Mucosa of rectum (tissue), 2 donors: ENCODE results near the gene CCDC152.

Experiments
- H3K27ac ChIP-seq, 2 donors: one replicate each; pipeline ENCODE4 v1.7.0; 2013; ENCODE audit warnings: inconsistent platforms in 2 of 2, low read depth in 2 of 2, low read length in 2 of 2
- H3K27me3 ChIP-seq, 2 donors: one replicate each; pipeline ENCODE4 v1.7.0; 2013; ENCODE audit warnings: low read length in 2 of 2; ENCODE audit not compliant: control insufficient read depth in 2 of 2, insufficient read depth in 2 of 2
- H3K36me3 ChIP-seq, 2 donors: one replicate each; pipeline ENCODE4 v1.7.0; 2013; ENCODE audit warnings: low read length in 2 of 2; ENCODE audit not compliant: control insufficient read depth in 2 of 2, insufficient read depth in 2 of 2
- H3K4me1 ChIP-seq, 2 donors: one replicate each; pipeline ENCODE4 v1.7.0; 2013; ENCODE audit warnings: low read length in 2 of 2, mild to moderate bottlenecking in 1 of 2; ENCODE audit not compliant: control insufficient read depth in 2 of 2, insufficient read depth in 2 of 2
- H3K4me3 ChIP-seq, 2 donors: one replicate each; pipeline ENCODE4 v1.7.0; 2013; ENCODE audit warnings: low read length in 2 of 2
- H3K9ac ChIP-seq, 2 donors: one replicate each; pipeline ENCODE4 v1.7.0; 2013; ENCODE audit warnings: low read length in 2 of 2, low read depth in 1 of 2, mild to moderate bottlenecking in 1 of 2
- H3K9me3 ChIP-seq, 2 donors: one replicate each; pipeline ENCODE4 v1.7.0; 2013; ENCODE audit warnings: low read length in 2 of 2; ENCODE audit not compliant: control insufficient read depth in 2 of 2
- donor health status: healthy.
- donor health status: Normal muscosa, but diverticular disease.

CCDC152 gene

DNA sequence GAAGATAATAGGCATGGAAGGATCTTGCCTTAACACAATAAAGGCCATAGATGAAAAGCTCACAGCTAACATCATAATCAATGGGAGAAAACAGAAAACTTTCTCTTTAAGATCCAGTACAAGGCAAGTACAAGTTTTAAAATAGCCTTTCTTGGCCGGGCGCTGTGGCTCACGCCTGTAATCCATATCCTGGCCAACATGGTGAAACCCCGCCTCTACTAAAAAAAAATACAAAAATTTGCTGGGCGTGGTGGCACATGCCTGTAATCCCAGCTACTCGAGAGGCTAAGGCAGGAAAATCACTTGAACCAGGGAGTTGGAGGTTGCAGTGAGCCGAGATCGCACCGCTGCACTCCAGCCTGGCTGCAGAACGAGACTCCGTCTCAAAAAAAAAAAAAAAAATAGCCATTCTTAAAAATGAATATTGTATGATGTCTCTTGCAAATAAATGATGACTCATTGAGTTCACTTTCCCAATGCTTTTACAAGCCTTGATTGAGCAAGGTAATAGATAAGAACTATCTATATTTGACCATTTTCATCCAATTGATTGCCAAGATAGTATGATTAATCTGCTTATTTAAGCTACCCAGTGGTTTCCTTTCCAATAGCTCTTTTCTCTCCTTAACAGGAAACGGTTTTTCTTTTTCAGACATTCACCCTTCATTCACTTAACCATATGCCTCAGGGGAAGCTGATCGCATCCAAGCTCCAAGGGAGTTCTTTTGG lies 15.8 kb downstream of the CCDC152 start:
- Histone ChIP-seq H3K4me3 (no peak overlapping the region), H3K9ac (no peak overlapping the region), H3K4me1 (no peaks in the 10 kb centered on the region), H3K27me3 (no peaks in the 10 kb centered on the region), H3K36me3 (no peaks in the 10 kb centered on the region), H3K27ac (no peak overlapping the region), H3K9me3 (no peaks in the 10 kb centered on the region)

DNA sequence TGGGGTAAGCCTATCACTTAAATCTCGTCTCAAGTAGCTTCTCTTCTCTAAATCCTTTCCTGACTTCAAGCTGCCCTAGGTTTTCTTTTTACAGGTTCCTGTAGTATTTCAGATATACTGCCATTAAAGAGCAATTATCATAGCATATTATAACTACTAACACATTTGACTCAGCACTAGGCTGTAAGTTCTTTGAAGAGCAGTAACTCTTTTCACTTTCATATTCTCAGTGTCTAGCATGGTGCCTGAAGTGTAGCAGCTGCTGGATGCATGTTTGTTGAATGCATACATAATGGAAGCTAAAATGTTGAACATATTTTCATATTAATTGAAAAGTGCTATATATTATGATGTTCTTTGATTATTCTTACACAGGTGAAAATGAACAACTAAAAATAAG lies 22.5 kb downstream of the CCDC152 start:
- no peaks in the 10 kb centered on the region for H3K27me3 ChIP-seq
- H3K9ac ChIP-seq: no peak overlapping the region
- H3K4me3 ChIP-seq: no peak overlapping the region
- H3K36me3 ChIP-seq: no peaks in the 10 kb centered on the region
- H3K4me1 ChIP-seq: no peaks in the 10 kb centered on the region
- no peak overlapping the region for H3K27ac ChIP-seq
- no peaks in the 10 kb centered on the region for H3K9me3 ChIP-seq

DNA sequence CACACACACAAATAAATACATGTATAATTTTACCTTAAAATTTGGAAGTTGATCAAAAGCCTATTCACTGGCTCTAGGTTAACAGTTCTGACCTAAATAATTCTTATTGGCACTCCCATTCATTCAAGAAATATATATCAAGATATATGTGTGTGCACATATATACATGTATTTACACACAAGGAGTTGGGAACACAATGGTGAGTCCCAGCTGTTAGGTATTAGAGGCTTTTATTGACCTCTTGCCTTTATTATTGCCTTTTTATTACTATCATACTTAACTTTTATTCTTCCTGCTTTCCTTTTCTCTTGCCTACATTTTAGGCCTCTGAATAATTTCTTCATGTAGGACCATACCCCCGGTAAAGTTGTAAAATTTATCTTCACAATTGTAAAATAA lies 25.0 kb downstream of the CCDC152 start:
- H3K4me3 ChIP-seq: no peak overlapping the region
- no peak overlapping the region for H3K27ac ChIP-seq
- no peaks in the 10 kb centered on the region for H3K36me3 ChIP-seq
- no peaks in the 10 kb centered on the region for H3K4me1 ChIP-seq
- H3K27me3 ChIP-seq: no peaks in the 10 kb centered on the region
- H3K9me3 ChIP-seq: peaks cover 4 to 5% of the 10 kb centered on the region in 2 donors
- H3K9ac ChIP-seq: no peak overlapping the region

DNA sequence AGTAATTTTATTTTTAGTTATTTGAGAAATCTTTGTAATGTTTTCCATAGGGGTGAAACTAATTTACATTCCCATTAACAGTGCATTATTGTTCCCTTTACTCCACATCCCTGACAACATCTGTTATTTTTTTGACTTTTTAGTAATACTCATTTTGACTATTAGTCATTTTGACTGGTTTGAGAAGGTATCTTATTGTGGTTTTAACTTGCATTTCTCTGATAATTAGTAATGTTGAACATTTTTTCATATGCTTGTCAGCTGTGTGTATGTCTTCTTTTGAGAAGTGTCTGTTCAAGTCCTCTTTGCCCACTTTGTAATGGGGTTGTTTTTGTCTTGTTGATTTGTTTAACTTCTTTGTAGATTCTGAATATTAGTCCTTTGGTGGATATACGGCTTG lies 27.5 kb downstream of the CCDC152 start:
- Histone ChIP-seq H3K4me3 (no peak overlapping the region), H3K9ac (no peak overlapping the region), H3K27ac (no peak overlapping the region), H3K9me3 (peaks cover 5 to 7% of the 10 kb centered on the region in 2 donors), H3K36me3 (no peaks in the 10 kb centered on the region), H3K4me1 (no peaks in the 10 kb centered on the region), H3K27me3 (no peaks in the 10 kb centered on the region)

DNA sequence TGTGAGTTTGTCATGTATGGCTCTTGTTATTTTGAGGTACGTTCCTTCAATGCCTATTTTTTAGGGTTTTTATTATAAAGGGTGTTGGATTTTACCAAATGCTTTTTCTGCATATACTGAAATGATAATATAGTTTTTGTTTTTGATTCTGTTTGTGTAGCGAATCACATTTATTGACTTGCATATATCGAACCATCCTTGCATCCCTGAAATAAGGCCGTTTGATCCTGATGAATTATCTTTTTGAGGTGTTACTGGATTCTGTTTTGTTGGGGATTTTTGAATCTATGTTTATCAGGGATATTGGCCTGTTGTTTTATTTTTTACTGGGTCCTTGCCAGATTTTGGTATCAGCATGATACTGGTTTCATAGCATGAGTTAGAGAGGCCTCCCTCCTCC lies 29.1 kb downstream of the CCDC152 start:
- H3K27ac ChIP-seq: no peak overlapping the region
- no peaks in the 10 kb centered on the region for H3K36me3 ChIP-seq
- H3K4me1 ChIP-seq: no peaks in the 10 kb centered on the region
- H3K4me3 ChIP-seq: no peak overlapping the region
- H3K9ac ChIP-seq: no peak overlapping the region
- no peaks in the 10 kb centered on the region for H3K27me3 ChIP-seq
- peaks cover 5 to 7% of the 10 kb centered on the region in 2 donors for H3K9me3 ChIP-seq

DNA sequence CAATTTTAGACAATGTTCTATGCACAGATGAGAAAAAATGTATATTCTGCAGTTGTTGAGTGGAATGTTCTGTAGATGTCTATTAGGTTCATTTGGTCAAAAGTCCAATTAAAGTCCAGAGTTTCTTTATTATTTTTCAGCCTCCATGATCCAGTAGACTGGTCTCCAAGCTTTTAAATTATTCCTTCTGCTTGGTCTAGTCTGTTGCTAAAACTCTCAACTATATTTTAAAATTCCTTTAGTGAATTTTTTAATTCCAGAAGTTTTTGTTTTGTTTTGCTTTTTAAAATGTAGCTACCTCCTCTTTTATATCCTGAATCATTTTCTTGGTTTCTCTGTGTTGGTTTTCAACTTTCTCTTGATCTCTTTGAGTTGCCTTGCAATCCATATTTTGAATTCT lies 30.5 kb downstream of the CCDC152 start:
- H3K4me1 ChIP-seq: no peaks in the 10 kb centered on the region
- no peak overlapping the region for H3K9ac ChIP-seq
- H3K27me3 ChIP-seq: no peaks in the 10 kb centered on the region
- no peaks in the 10 kb centered on the region for H3K36me3 ChIP-seq
- no peak overlapping the region for H3K27ac ChIP-seq
- no peak overlapping the region for H3K4me3 ChIP-seq
- H3K9me3 ChIP-seq: peaks cover 5 to 7% of the 10 kb centered on the region in 2 donors

DNA sequence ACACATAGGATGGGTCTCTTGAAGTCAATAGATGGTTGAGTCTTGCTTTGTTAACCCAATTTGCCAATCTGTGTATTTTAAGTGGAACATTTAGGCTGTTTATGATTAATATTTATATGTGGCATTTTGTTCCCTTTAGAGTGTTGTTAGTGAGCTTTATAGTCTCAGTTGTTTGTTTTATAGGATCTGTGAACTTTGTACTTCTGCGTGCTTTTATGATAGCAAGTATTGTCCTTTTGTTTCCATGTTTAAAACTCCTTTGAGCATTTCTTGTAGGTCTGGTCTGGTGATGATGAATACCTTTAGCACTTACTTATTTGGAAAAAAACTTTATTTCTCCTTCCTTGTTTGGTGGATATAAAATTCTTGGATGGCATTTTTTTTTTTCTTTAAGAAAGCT lies 31.2 kb downstream of the CCDC152 start:
- Histone ChIP-seq H3K4me1 (no peaks in the 10 kb centered on the region), H3K36me3 (no peaks in the 10 kb centered on the region), H3K9me3 (peaks cover 5 to 7% of the 10 kb centered on the region in 2 donors), H3K9ac (no peak overlapping the region), H3K27ac (no peak overlapping the region), H3K27me3 (no peaks in the 10 kb centered on the region), H3K4me3 (no peak overlapping the region)

DNA sequence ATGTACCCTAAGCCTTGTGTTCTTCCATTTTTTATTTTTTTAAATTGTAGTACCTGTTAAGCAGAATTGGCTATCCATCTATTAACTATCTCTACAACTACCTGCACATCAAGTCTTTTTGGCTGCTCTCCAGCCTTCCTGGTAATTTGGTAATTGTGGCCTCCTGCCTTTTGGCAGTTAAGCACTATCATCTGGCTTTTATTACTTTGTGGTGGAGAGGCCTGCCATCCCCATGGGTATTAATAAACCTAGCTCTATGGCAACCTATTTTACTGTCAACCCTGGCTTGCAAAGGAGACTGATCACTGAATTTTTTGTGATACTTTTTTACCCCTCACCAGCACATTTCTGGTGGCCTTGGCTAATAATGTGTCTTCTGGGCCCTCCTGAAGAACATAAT lies 34.5 kb downstream of the CCDC152 start:
- Histone ChIP-seq H3K4me1 (no peaks in the 10 kb centered on the region), H3K9ac (no peak overlapping the region), H3K27ac (no peak overlapping the region), H3K36me3 (no peaks in the 10 kb centered on the region), H3K27me3 (no peaks in the 10 kb centered on the region), H3K4me3 (no peak overlapping the region), H3K9me3 (peaks cover 2 to 9% of the 10 kb centered on the region in 2 donors)

DNA sequence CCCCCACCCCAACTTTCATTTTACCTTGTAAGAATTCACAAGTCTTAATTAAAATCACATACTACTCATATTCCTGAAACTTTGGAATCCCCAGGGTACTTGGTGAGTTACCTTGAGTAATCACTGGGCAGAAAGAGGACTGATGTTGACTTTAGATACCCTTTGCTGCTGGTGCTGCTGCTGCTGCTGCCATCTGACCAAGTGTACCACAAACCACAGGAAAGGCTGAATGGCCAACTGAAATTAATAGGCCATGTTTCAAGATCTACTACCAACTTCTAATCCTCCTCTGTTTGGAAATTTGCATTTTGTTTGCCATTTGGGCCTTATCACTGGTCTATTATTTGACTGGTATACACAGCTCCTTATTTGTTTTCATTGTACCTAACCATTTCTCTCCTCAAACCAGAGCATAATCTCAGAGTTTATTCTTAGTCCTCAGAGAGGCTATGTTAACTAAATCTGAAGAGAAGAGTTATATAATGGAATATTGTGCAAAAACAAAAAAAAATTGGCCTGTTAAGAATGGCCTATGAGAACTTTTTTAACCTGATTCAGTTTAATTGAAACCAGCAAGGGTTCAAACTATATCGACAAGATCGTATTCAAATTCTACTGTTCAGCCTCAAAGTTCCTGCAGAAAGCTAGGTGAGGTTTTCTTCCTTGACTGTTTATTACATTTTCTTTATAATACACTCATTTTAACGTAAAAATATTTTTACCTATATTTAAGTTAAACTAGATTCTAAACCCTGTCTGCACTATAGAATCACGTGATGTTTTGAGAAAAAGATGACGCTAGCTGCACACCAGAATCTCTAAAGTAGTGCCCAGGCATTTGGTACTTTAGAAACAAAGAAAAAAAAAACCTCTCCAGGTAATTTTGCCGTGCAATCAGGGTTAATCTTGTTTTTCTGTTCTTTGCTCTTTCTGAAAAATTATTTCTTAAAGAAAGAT lies 41.9 kb downstream of the CCDC152 start:
- Histone ChIP-seq H3K27me3 (no peaks in the 10 kb centered on the region), H3K9ac (no peak overlapping the region), H3K27ac (no peak overlapping the region), H3K4me1 (no peaks in the 10 kb centered on the region), H3K4me3 (no peak overlapping the region), H3K9me3 (peaks cover 0 to 2% of the 10 kb centered on the region in 2 donors), H3K36me3 (peaks cover 9 to 26% of the 10 kb centered on the region in 2 donors)

DNA sequence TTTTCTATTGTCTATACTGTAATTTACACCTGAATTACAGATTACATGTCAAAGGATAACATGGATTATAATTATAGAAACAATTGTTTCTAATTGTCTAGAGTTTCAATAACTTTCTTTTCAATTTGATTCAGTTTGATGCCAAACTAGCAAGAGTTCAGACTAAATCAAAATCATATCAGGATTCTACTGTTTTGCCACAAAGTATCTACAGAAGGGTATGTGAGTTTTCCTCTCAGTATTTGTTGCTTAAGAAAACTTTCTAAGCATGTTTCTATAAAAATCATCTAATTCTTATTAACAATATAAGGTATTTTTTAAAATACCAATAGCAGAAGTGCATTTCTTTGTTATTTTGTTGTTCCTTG lies 42.6 kb downstream of the CCDC152 start:
- Histone ChIP-seq H3K4me1 (no peaks in the 10 kb centered on the region), H3K9ac (no peak overlapping the region), H3K27ac (no peak overlapping the region), H3K9me3 (no peaks in the 10 kb centered on the region), H3K27me3 (no peaks in the 10 kb centered on the region), H3K4me3 (no peak overlapping the region), H3K36me3 (peaks cover 9 to 26% of the 10 kb centered on the region in 2 donors)
